IMR-90 (cell line): Measurements from ENCODE around the gene ESRP2. TPM values are rescaled to one million over a fixed set of nuclear protein-coding genes. Genes with fewer than 3 reads are reported as not detected.

Experiments
- ATAC-seq: fragments of 200-7000 bp; cut with Tn5 transposase; 2 replicates; pipeline ENCODE4 v1.9.1; 2020; ENCODE audit warnings: low read depth, mild to moderate bottlenecking, moderate library complexity
- BruUV-seq: library from RNA; stranded (reverse); fragments of 400-500 nt; replicated peaks from 2 replicates; lab custom pipeline; 2021; lab: Mats Ljungman, UMichigan
- CTCF ChIA-PET: fragments of 300-600 bp; formaldehyde crosslinking; extraction: SDS; loops from one replicate; lab custom pipeline; 2021; ENCODE audit warnings: antibody characterized with exemption; lab: Yijun Ruan, JAX
- POLR2A ChIA-PET: fragments of 300-600 bp; sonication (Branson Sonifier 250); formaldehyde crosslinking; loops from one replicate; lab custom pipeline; 2022; ENCODE audit warnings: antibody characterized with exemption; ENCODE audit not compliant: unreplicated experiment; lab: Charles Lee
- DNase-seq: peaks from one replicate; pipeline ENCODE4 v3.0.0; 2013
- H2AFZ ChIP-seq: replicated peaks from 2 replicates; pipeline ENCODE3; 2013; ENCODE audit warnings: low read length, mild to moderate bottlenecking; ENCODE audit not compliant: poor library complexity
- H2AK5ac ChIP-seq: 2 replicates; pipeline ENCODE4 v1.6.1; 2013; ENCODE audit warnings: low read depth, low read length, inconsistent platforms
- H2AK9ac ChIP-seq: replicated peaks from 2 replicates; pipeline ENCODE3; 2013; ENCODE audit warnings: mild to moderate bottlenecking, low read depth, low read length, moderate library complexity; ENCODE audit not compliant: poor library complexity
- H2BK120ac ChIP-seq: 2 replicates; pipeline ENCODE4 v1.6.1; 2013; ENCODE audit warnings: low read depth, low read length, inconsistent platforms
- H2BK15ac ChIP-seq: 3 replicates; pipeline ENCODE4 v1.6.1; 2013; ENCODE audit warnings: low read depth, low read length, inconsistent platforms
- H2BK20ac ChIP-seq: 2 replicates; pipeline ENCODE4 v1.6.1; 2013; ENCODE audit warnings: low read depth, mild to moderate bottlenecking, inconsistent platforms, low read length, moderate library complexity
- H2BK5ac ChIP-seq: 2 replicates; pipeline ENCODE4 v1.6.1; 2013; ENCODE audit warnings: mild to moderate bottlenecking, low read depth, low read length, inconsistent platforms; ENCODE audit not compliant: poor library complexity, severe bottlenecking
- H3K14ac ChIP-seq: replicated peaks from 2 replicates; pipeline ENCODE4 v1.6.1; 2013; ENCODE audit warnings: low read depth, low read length, inconsistent platforms
- H3K18ac ChIP-seq: 2 replicates; pipeline ENCODE4 v1.6.1; 2013; ENCODE audit warnings: low read depth, low read length, control low read depth
- H3K23ac ChIP-seq: 2 replicates; pipeline ENCODE4 v1.6.1; 2013; ENCODE audit warnings: low read depth, low read length, inconsistent platforms
- H3K27ac ChIP-seq: 2 replicates; pipeline ENCODE4 v1.5.1; 2013; ENCODE audit warnings: mild to moderate bottlenecking, control low read depth, low read length; ENCODE audit not compliant: insufficient read depth
- H3K27me3 ChIP-seq: 2 replicates; pipeline ENCODE4 v1.6.1; 2013; ENCODE audit warnings: low read length; ENCODE audit not compliant: control insufficient read depth, insufficient read depth
- H3K36me3 ChIP-seq: 2 replicates; pipeline ENCODE4 v1.6.1; 2013; ENCODE audit warnings: low read length, mixed read lengths; ENCODE audit not compliant: control insufficient read depth, insufficient read depth
- H3K4ac ChIP-seq: 2 replicates; pipeline ENCODE4 v1.6.1; 2013; ENCODE audit warnings: low read depth, low read length, inconsistent platforms
- H3K4me1 ChIP-seq: 2 replicates; pipeline ENCODE4 v1.6.1; 2013; ENCODE audit warnings: low read length, mixed read lengths; ENCODE audit not compliant: control insufficient read depth, insufficient read depth
- H3K4me2 ChIP-seq: 2 replicates; pipeline ENCODE4 v1.6.1; 2013; ENCODE audit warnings: low read depth, mild to moderate bottlenecking, control low read depth, low read length, moderate library complexity
- H3K4me3 ChIP-seq: 2 replicates; pipeline ENCODE4 v1.5.1; 2013; ENCODE audit warnings: low read depth, mild to moderate bottlenecking, control low read depth, low read length, moderate library complexity; ENCODE audit not compliant: insufficient read depth
- H3K56ac ChIP-seq: 2 replicates; pipeline ENCODE4 v1.6.1; 2013; ENCODE audit warnings: low read length, inconsistent platforms; ENCODE audit not compliant: insufficient read depth; ENCODE audit errors: extremely low read depth
- H3K79me1 ChIP-seq, 2 experiments: 2 replicates each; pipeline ENCODE4 v1.6.1; 2013; ENCODE audit warnings: low read length in 2 of 2, inconsistent platforms in 1 of 2, low read depth in 1 of 2
- H3K9ac ChIP-seq: 2 replicates; pipeline ENCODE4 v1.6.1; 2013; ENCODE audit warnings: low read depth, low read length, control low read depth
- H3K9me1 ChIP-seq: 2 replicates; pipeline ENCODE4 v1.6.1; 2013; ENCODE audit warnings: low read length, inconsistent platforms; ENCODE audit not compliant: insufficient read depth
- H3K9me3 ChIP-seq: 2 replicates; pipeline ENCODE4 v1.6.1; 2013; ENCODE audit warnings: low read length; ENCODE audit not compliant: control insufficient read depth, insufficient read depth
- H4K20me1 ChIP-seq: 2 replicates; pipeline ENCODE4 v1.6.1; 2013; ENCODE audit warnings: low read length, inconsistent platforms; ENCODE audit not compliant: insufficient read depth
- H4K5ac ChIP-seq: 2 replicates; pipeline ENCODE4 v1.6.1; 2013; ENCODE audit warnings: mild to moderate bottlenecking, low read depth, low read length, control low read depth
- H4K8ac ChIP-seq, 2 experiments: 2 replicates each; pipeline ENCODE4 v1.6.1; 2013; ENCODE audit warnings: low read depth in 2 of 2, low read length in 2 of 2, control low read depth in 1 of 2, inconsistent platforms in 1 of 2
- H4K91ac ChIP-seq: 2 replicates; pipeline ENCODE4 v1.6.1; 2013; ENCODE audit warnings: low read depth, low read length, inconsistent platforms; ENCODE audit not compliant: insufficient read depth
- CHD1 ChIP-seq: IDR thresholded peaks from 2 replicates; pipeline ENCODE4 v1.6.1; 2012; ENCODE audit warnings: low read depth, low read length, improper control_type of control experiment
- ELK1 ChIP-seq: fragments of 150-350 bp; IDR thresholded peaks from 2 replicates; pipeline ENCODE4 v1.6.1; 2016; ENCODE audit warnings: low read depth, mild to moderate bottlenecking, low read length, moderate library complexity, borderline replicate concordance
- NFE2L2 ChIP-seq: fragments of 150-350 bp; IDR thresholded peaks from 2 replicates; pipeline ENCODE4 v1.6.1; 2016; ENCODE audit warnings: low read depth, mild to moderate bottlenecking, low read length
- POLR2A ChIP-seq: IDR thresholded peaks from 2 replicates; pipeline ENCODE4 v1.6.1; 2012; ENCODE audit warnings: mild to moderate bottlenecking, low read depth, low read length
- RCOR1 ChIP-seq: IDR thresholded peaks from 2 replicates; pipeline ENCODE4 v1.6.1; 2012; ENCODE audit warnings: mild to moderate bottlenecking, low read length, improper control_type of control experiment; ENCODE audit not compliant: insufficient replicate concordance
- RFX5 ChIP-seq: IDR thresholded peaks from 2 replicates; pipeline ENCODE4 v1.8.0; 2012; ENCODE audit warnings: low read depth, mild to moderate bottlenecking, low read length, moderate library complexity
- SMC3 ChIP-seq: fragments of 150-350 bp; IDR thresholded peaks from 2 replicates; pipeline ENCODE4 v1.6.1; 2016; ENCODE audit warnings: low read depth, mild to moderate bottlenecking, antibody characterized with exemption, low read length, moderate library complexity
- WGBS, 2 experiments: methylation state at CpG; one replicate each; pipeline versions ENCODE4 v1.1.5 to v1.1.7; 2013; ENCODE audit warnings: missing lambda C conversion rate in 2 of 2; ENCODE audit not compliant: insufficient read length in 1 of 2; ENCODE audit errors: extremely low coverage in 2 of 2; 5-methylcytosine and 5-hydroxymethylcytosine counted together
- dilution Hi-C: fragments of 300-500 bp; cut with HindIII; formaldehyde crosslinking; loops from one replicate; pipeline ENCODE4 v1.14.3; 2018; ENCODE audit warnings: low sequenced_read_pairs; ENCODE audit not compliant: unreplicated experiment
- in situ Hi-C: fragments of 300-500 bp; cut with MboI; formaldehyde crosslinking; loops from 3 replicates; pipeline ENCODE4 v1.14.3; 2019; ENCODE audit warnings: low sequenced_read_pairs, inconsistent platforms, mixed read lengths
- intact Hi-C: fragments of 100-400 bp; cut with micrococcal nuclease; formaldehyde crosslinking; loops from 2 replicates; pipeline ENCODE4 v1.10.0; 2022
- polyA plus RNA-seq, 3 experiments: library from polyadenylated mRNA; depleted of rRNA; stranded (reverse); fragments of >200 nt; gene quantifications; 2 replicates each; pipeline ENCODE4 v1.2.3, GENCODE V29; 2012; ENCODE audit warnings: low replicate concordance in 1 of 3
- total RNA-seq: library from RNA; depleted of rRNA; stranded (reverse); fragments of >200 nt; gene quantifications from 2 replicates; pipeline ENCODE4 v1.2.3, GENCODE V29; 2012
- TF ChIP-seq, protein P1 (sequence below): conservative IDR thresholded peaks from 2 replicates; pipeline ENCODE4 v1.5.1; 2012; ENCODE audit warnings: mild to moderate bottlenecking, low read depth, low read length, improper control_type of control experiment

The ESRP2 gene
- total and polyA plus RNA-seq, 2 of the 4 experiments (the other 2 are of a cell fraction): 0.07 TPM; not detected in 1

DNA sequence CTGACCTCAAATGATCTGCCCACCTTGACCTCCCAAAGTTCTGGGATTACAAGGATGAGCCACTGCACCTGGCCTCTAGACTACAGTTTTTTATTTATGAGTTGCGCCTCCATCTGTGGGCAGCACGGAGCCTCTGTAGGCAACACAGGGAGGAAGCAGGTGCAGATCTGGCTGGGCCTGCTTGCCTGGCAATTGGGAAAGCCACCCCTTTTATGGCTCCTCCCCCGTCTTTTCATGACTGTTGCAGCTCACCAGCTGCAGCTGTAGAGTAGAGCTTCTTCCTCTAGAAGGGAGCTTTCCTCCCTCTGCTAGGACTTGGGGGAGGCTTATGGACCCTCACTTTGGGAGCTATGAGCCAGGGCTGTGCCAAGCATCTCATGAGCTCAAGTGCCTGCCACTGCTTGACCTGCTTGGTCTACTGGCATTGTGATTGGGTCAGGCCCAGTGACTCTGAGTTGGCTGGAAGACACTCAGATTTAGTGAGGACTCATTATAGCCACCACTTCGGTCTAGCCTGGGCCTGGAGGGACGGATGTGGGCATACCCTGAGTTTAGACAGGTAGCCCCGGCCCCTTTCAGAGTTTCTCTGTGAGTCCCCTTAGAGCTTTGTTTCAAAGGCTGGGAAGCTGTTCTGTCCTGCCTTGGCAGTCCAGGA, 21.5 kb upstream of the ESRP2 start:
- CTCF ChIA-PET: interaction anchor here (1.4 kb wide), 1 partner anchor 71 kb away, joined by 3 read pairs; no protein-coding TSS in a partner anchor
- Histone ChIP-seq H2BK15ac (peak overlapping the region; percentile 25; the same call in 2 of the 3 replicates), H3K23ac (0 out of 2 replicates have a peak overlapping the region, but pooled peaks have one; percentile 19), H3K79me1 (peaks cover 0 to 12% of the 10 kb centered on the region in 2 experiments; a peak in 1 of 4 replicates), H3K4me3 (no peak overlapping the region), H2AFZ (peak overlapping the region; percentile 80), H3K9me1 (no peaks in the 10 kb centered on the region), H3K18ac (peak overlapping the region; percentile 51; the same call in 1 of the 2 replicates), H4K5ac (peak overlapping the region; percentile 75), H2BK120ac (peak overlapping the region; percentile 8; the same call in 1 of the 2 replicates), H2AK5ac (peak overlapping the region; percentile 76), H4K20me1 (no peaks in the 10 kb centered on the region), H3K56ac (no peak overlapping the region), H3K9me3 (no peaks in the 10 kb centered on the region), H3K27ac (peak overlapping the region; percentile 68), H3K27me3 (no peaks in the 10 kb centered on the region), H3K36me3 (peaks cover 23% of the 10 kb centered on the region), H3K4me1 (peaks cover 13% of the 10 kb centered on the region), H2BK5ac (peak overlapping the region; percentile 56), H3K4me2 (0 out of 2 replicates have a peak overlapping the region, but pooled peaks have one; percentile 16), H4K8ac (peak overlapping the region; percentile 12 to 40; a peak in 3 of 4 replicates), H3K4ac (peak overlapping the region; percentile 83), H3K14ac (peak overlapping the region; percentile 11; the same call in 1 of the 2 replicates), H2AK9ac (peak overlapping the region; percentile 71), H3K9ac (peak overlapping the region; percentile 21; the same call in 1 of the 2 replicates), H2BK20ac (no peak overlapping the region), H4K91ac (peak overlapping the region; percentile 70)
- intact Hi-C loops: no loop called here
- POLR2A ChIA-PET: interaction anchor here (0.5 kb wide), 1 partner anchor 172 kb away, joined by 3 read pairs; the partner anchor contains the start of gene NFATC3
- dilution Hi-C loops: no loop called here
- in situ Hi-C loops: no loop called here
- ATAC-seq: peak; percentile 7
- BruUV-seq: no TSS peak
- TF ChIP-seq RCOR1 (no peak), ELK1 (no peak), RFX5 (no peak), SMC3 (no peak), POLR2A (no peak), CHD1 (no peak), NFE2L2 (no peak)
- TF ChIP-seq, protein P1, sequence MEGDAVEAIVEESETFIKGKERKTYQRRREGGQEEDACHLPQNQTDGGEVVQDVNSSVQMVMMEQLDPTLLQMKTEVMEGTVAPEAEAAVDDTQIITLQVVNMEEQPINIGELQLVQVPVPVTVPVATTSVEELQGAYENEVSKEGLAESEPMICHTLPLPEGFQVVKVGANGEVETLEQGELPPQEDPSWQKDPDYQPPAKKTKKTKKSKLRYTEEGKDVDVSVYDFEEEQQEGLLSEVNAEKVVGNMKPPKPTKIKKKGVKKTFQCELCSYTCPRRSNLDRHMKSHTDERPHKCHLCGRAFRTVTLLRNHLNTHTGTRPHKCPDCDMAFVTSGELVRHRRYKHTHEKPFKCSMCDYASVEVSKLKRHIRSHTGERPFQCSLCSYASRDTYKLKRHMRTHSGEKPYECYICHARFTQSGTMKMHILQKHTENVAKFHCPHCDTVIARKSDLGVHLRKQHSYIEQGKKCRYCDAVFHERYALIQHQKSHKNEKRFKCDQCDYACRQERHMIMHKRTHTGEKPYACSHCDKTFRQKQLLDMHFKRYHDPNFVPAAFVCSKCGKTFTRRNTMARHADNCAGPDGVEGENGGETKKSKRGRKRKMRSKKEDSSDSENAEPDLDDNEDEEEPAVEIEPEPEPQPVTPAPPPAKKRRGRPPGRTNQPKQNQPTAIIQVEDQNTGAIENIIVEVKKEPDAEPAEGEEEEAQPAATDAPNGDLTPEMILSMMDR: no peak
- 100% methylated on average over 1 of the region's 6 CpGs; no CpG with 5 or more reads in 1 of the 2 experiments for WGBS, 2 experiments
- peak; percentile 20 for DNase-seq
